HFF-Myc (cell line): ENCODE data around the gene PEX11B.

Experiments used
- DNase-seq: peaks from one replicate; pipeline ENCODE4 v3.0.0-alpha.2; 2011; ENCODE audit warnings: low read depth; ENCODE audit errors: extremely low read depth
- H3K4me3 ChIP-seq: replicated peaks from 2 replicates; pipeline ENCODE4 v1.5.1; 2011; ENCODE audit warnings: low read depth, mild to moderate bottlenecking, control low read depth, low read length
- CTCF ChIP-seq: IDR thresholded peaks from 2 replicates; pipeline ENCODE4 v1.5.1; 2012; ENCODE audit warnings: mild to moderate bottlenecking, low read depth, low read length, control low read depth; ENCODE audit errors: missing control alignments

Gene PEX11B

GRCh38 chr1:145958734-145959133, 40.2 kb upstream of the PEX11B start:
- TF ChIP-seq CTCF, result no peak
- no peak overlapping the region for H3K4me3 ChIP-seq
- DNase-seq, result no peak

GRCh38 chr1:145957443-145958319, 39.2 kb upstream of the PEX11B start, which contains the start of gene LIX1L:
Gene LIX1L, minus strand, starts transcription at chr1:145958017. Its CDS starts 90 bp downstream, at chr1:145957927.
- peak; percentile 92 for DNase-seq
- H3K4me3 ChIP-seq, result peak within 1 kb of the TSS; percentile 56
- TF ChIP-seq CTCF, result no peak

- DNase-seq, result no peak
- H3K4me3 ChIP-seq, result peak overlapping the region; percentile 56
- no peak for TF ChIP-seq CTCF
Measured at GRCh38 chr1:145956781-145957442, 38.4 kb upstream of the PEX11B start.

GRCh38 chr1:145956361-145956760, 37.8 kb upstream of the PEX11B start:
- no peak for TF ChIP-seq CTCF
- H3K4me3 ChIP-seq, result peak overlapping the region; percentile 56
- no peak for DNase-seq

GRCh38 chr1:145955436-145955835, 36.9 kb upstream of the PEX11B start:
- no peak for DNase-seq
- no peak for TF ChIP-seq CTCF
- peak overlapping the region; percentile 56 for H3K4me3 ChIP-seq

GRCh38 chr1:145953861-145954260, 35.3 kb upstream of the PEX11B start:
- no peak overlapping the region for H3K4me3 ChIP-seq
- DNase-seq, result no peak
- TF ChIP-seq CTCF, result no peak
